PFSK-1 (cell line): Measurements from ENCODE around the gene RNASE8.
A peak's percentile ranks its signal among the peaks of the same experiment; 100 is the strongest.

Experiments used
- POLR2AphosphoS5 ChIP-seq: IDR thresholded peaks from 2 replicates; pipeline ENCODE4 v1.6.1; 2012; ENCODE audit warnings: low read depth, mild to moderate bottlenecking, control low read depth, low read length, moderate library complexity
- REST ChIP-seq, 2 experiments: IDR thresholded peaks; 2 replicates each; pipeline versions ENCODE4 v1.6.1 to v1.8.0; 2011 to 2012; ENCODE audit warnings: low read depth in 2 of 2, low read length in 2 of 2, control low read depth in 1 of 2, inconsistent platforms in 1 of 2, mild to moderate bottlenecking in 1 of 2, moderate library complexity in 1 of 2; ENCODE audit not compliant: insufficient read depth in 1 of 2

- TF ChIP-seq POLR2AphosphoS5 (peak; percentile 44), REST (IDR thresholded peaks at IDR 0.05; ENCODE audit: insufficient read depth in 1 of 2, low read depth in 2 of 2, low read length in 2 of 2) (peak in 1 of 2 experiments; percentile 47; a peak in 1 of 4 replicates)
These were observed 36.4 kb downstream of the RNASE8 start for GRCh38 chr14:21093769-21094681.
